K562 (cell line): ENCODE measurements around the gene PSMA6. TPM values are rescaled to one million over a fixed set of nuclear protein-coding genes. Genes with fewer than 3 reads are reported as not detected.

ENCODE experiments used
- BDP1 ChIP-seq: IDR thresholded peaks from 3 replicates; pipeline ENCODE4 v1.6.1; 2011; ENCODE audit not compliant: insufficient read length, insufficient read depth
- CSDE1 ChIP-seq, 2 experiments: fragments of 450-650 bp; IDR thresholded peaks; 2 replicates each; pipeline ENCODE4 v1.6.1; 2016; ENCODE audit warnings: mild to moderate bottlenecking in 1 of 2
- E4F1 ChIP-seq: fragments of 250-450 bp; sonication (Bioruptor Pico); IDR thresholded peaks from 2 replicates; pipeline ENCODE4 v1.5.0; 2021; ENCODE audit warnings: mild to moderate bottlenecking, borderline replicate concordance
- GTF2F1 ChIP-seq: IDR thresholded peaks from 2 replicates; pipeline ENCODE4 v1.6.1; 2011; ENCODE audit warnings: low read depth, low read length, improper control_type of control experiment
- HES1 ChIP-seq: fragments of 450-650 bp; IDR thresholded peaks from 2 replicates; pipeline ENCODE4 v1.6.1; 2016; ENCODE audit warnings: low read depth, mild to moderate bottlenecking, moderate library complexity
- HNRNPLL ChIP-seq: fragments of 200-400 bp; formaldehyde crosslinking; IDR thresholded peaks from 2 replicates; pipeline ENCODE4 v1.6.1; 2017; ENCODE audit warnings: low read length, low read depth, mild to moderate bottlenecking; ENCODE audit not compliant: poor library complexity, severe bottlenecking
- ILF3 ChIP-seq: fragments of 450-650 bp; IDR thresholded peaks from 2 replicates; pipeline ENCODE4 v1.6.1; 2018; ENCODE audit warnings: antibody characterized with exemption, mild to moderate bottlenecking, moderate library complexity, borderline replicate concordance
- MBD2 ChIP-seq: sonication (generic); IDR thresholded peaks from 2 replicates; pipeline ENCODE4 v1.6.1; 2016; ENCODE audit warnings: low read depth, borderline replicate concordance
- NFATC3 ChIP-seq: fragments of 450-650 bp; IDR thresholded peaks from 2 replicates; pipeline ENCODE4 v1.6.1; 2017; ENCODE audit warnings: mild to moderate bottlenecking
- NFIX ChIP-seq: fragments of 250-450 bp; sonication (Bioruptor Pico); IDR thresholded peaks from 2 replicates; pipeline ENCODE4 v1.4.0; 2020; ENCODE audit warnings: low read depth, mild to moderate bottlenecking, moderate library complexity
- NFRKB ChIP-seq: fragments of 450-650 bp; IDR thresholded peaks from 2 replicates; pipeline ENCODE4 v1.6.1; 2016; ENCODE audit warnings: low read depth
- RFX7 ChIP-seq: fragments of 250-450 bp; sonication (Bioruptor Pico); IDR thresholded peaks from 2 replicates; pipeline ENCODE4 v1.5.1; 2021; ENCODE audit warnings: mild to moderate bottlenecking
- THAP12 ChIP-seq: fragments of 250-450 bp; sonication (Bioruptor Pico); IDR thresholded peaks from 2 replicates; pipeline ENCODE4 v1.9.0; 2021; ENCODE audit warnings: mild to moderate bottlenecking, inconsistent platforms
- ZBTB43 ChIP-seq: sonication (generic); formaldehyde crosslinking; IDR thresholded peaks from 2 replicates; pipeline ENCODE4 v1.8.0; 2023; ENCODE audit warnings: mild to moderate bottlenecking, missing genetic modification reagents
- ZNF165 ChIP-seq: fragments of 250-450 bp; sonication (Bioruptor Pico); IDR thresholded peaks from 2 replicates; pipeline ENCODE4 v1.4.0; 2020; ENCODE audit warnings: borderline replicate concordance
- ZNF592 ChIP-seq: fragments of 450-650 bp; IDR thresholded peaks from 2 replicates; pipeline ENCODE4 v1.6.1; 2017; ENCODE audit warnings: antibody characterized with exemption, mild to moderate bottlenecking
- ZNF780A ChIP-seq: fragments of 250-450 bp; sonication (Bioruptor Pico); IDR thresholded peaks from 2 replicates; pipeline ENCODE4 v1.5.0; 2021; ENCODE audit warnings: mild to moderate bottlenecking
- polyA plus RNA-seq, 8 experiments: library from polyadenylated mRNA; depleted of rRNA in 4 of 8; stranded (reverse) in 5 of 8; unstranded in 3 of 8; fragments of >200 nt; fragmentation: Nextera tagmentation in 2 of 8; fragmentation: Illumina TruSeq in 1 of 8; extraction: Ambion mirVana in 2 of 8; extraction: Trizol in 1 of 8; gene quantifications; 2 replicates each; pipeline versions ENCODE4 v1.2.1 to v1.2.3, GENCODE V29; 2011 to 2014; ENCODE audit warnings: inconsistent platforms in 1 of 8, missing spikeins in 1 of 8
- total RNA-seq, 7 experiments: library from RNA; depleted of rRNA in 6 of 7; stranded (reverse); fragments of >200 nt in 6 of 7; fragmentation: Illumina TruSeq in 2 of 7; extraction: Trizol in 2 of 7; gene quantifications; 2 replicates each; pipeline versions ENCODE4 v1.2.1 to v1.2.3, GENCODE V29; 2011 to 2021; ENCODE audit warnings: low replicate concordance in 1 of 7

Gene PSMA6
- total and polyA plus RNA-seq, 9 of the 15 experiments (the other 6 are each of a cell fraction or from before 2014, with no cell fraction given), result 210 to 952 (median 288) TPM

- no peak for TF ChIP-seq GTF2F1
- TF ChIP-seq NFRKB, result peak; percentile 63; the same call in 1 of the 2 replicates
- no peak for TF ChIP-seq E4F1 (CRISPR knock-in tag)
- TF ChIP-seq THAP12 (CRISPR knock-in tag), result no peak
- peak; percentile 94 for TF ChIP-seq ZNF592
- no peak for TF ChIP-seq ZNF165
- no peak for TF ChIP-seq HES1
- no peak for TF ChIP-seq CSDE1 (IDR thresholded peaks at IDR 0.05)
- TF ChIP-seq NFIX (CRISPR knock-in tag), result no peak
- no peak for TF ChIP-seq HNRNPLL
- TF ChIP-seq RFX7, result no peak
- no peak for TF ChIP-seq ZBTB43
- no peak for TF ChIP-seq NFATC3
- no peak for TF ChIP-seq ILF3
- TF ChIP-seq BDP1, result no peak
- no peak for TF ChIP-seq ZNF780A (CRISPR knock-in tag)
- TF ChIP-seq MBD2, result no peak
Measured at GRCh38 chr14:35336494-35337268, 44.5 kb downstream of the PSMA6 start (continued).
